ENCODE results near the gene TRIO. TPM values are rescaled to one million over a fixed set of nuclear protein-coding genes. Genes with fewer than 3 reads are reported as not detected.

The TRIO gene
- total and polyA plus RNA-seq, 2 donors (not counting 3 experiments of a cell fraction or from before 2014, with no cell fraction given), result 82.9 to 248 TPM

DNA sequence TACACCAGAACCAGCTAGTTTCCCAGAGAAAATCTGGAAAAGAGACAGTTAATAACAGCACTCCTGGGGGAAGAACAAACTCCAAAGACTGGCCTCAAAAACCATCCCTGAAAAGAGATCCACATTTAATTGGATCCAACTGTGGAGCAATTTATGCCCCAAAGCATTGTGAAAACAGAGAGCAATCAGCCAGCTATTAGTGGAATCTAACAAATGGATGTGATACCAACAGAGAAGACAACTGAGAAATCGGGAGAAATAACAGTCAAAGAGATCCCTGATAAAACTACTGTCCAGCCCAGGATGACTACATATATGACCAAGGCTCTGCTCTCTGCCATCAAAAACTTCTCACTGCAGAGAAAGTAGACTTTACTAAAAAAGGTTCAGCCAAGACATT, 40.5 kb upstream of the TRIO start:
- intact Hi-C loops (cut with micrococcal nuclease), result no loop called here
- ChIA-PET CTCF (interaction anchor here (1.2 to 1.3 kb wide), 3 partner anchors 11 to 249 kb away, joined by 4 to 7 read pairs (median 4); no protein-coding TSS in a partner anchor), POLR2A (no interaction called here)
- Histone ChIP-seq H3K27me3 (ENCODE audit: control insufficient read depth in 2 of 2, insufficient read depth in 2 of 2, low read length in 2 of 2) (no peaks in the 10 kb centered on the region), H3K36me3 (ENCODE audit: control insufficient read depth in 2 of 2, extremely low read depth in 1 of 2, insufficient read depth in 2 of 2, low read length in 2 of 2) (no peaks in the 10 kb centered on the region), H3K79me2 (ENCODE audit: control insufficient read depth, insufficient read depth, low read length) (no peaks in the 10 kb centered on the region), H3K4me3 (replicated peaks in 1 of 3; ENCODE audit: insufficient read depth in 1 of 3, low read depth in 1 of 3, low read length in 3 of 3) (no peak overlapping the region), H3K4me2 (ENCODE audit: insufficient read depth, low read length) (no peak overlapping the region), H2AFZ (ENCODE audit: low read depth, low read length) (no peak overlapping the region), H4K20me1 (replicated peaks; ENCODE audit: control insufficient read depth, extremely low read depth, insufficient read depth, low read length) (no peaks in the 10 kb centered on the region), H3K27ac (ENCODE audit: insufficient read depth, low read depth, low read length) (no peak overlapping the region), H3K9me1 (replicated peaks; ENCODE audit: control insufficient read depth, extremely low read depth, insufficient read depth, low read length) (no peaks in the 10 kb centered on the region), H3K4me1 (ENCODE audit: control insufficient read depth, extremely low read depth, insufficient read depth, low read length) (peaks cover 16% of the 10 kb centered on the region), H3K9ac (replicated peaks; ENCODE audit: extremely low read depth, insufficient read depth, low read length) (no peak overlapping the region), H3K9me3 (replicated peaks; ENCODE audit: control insufficient read depth, insufficient read depth, low read length) (no peaks in the 10 kb centered on the region)
- no peak for DNase-seq (ENCODE audit: low read depth, low spot score)
- FAIRE-seq, result no peak
- TF ChIP-seq POLR2AphosphoS5 (IDR thresholded peaks at IDR 0.05; ENCODE audit: insufficient read depth, low read depth, low read length) (no peak), MYC (IDR thresholded peaks at IDR 0.05; ENCODE audit: low read depth, low read length) (no peak), JUN (IDR thresholded peaks at IDR 0.05; ENCODE audit: borderline replicate concordance, insufficient read depth, insufficient read length, low read depth) (no peak), POLR2A (IDR thresholded peaks at IDR 0.05; ENCODE audit: low read depth, low read length) (no peak), FOS (IDR thresholded peaks at IDR 0.05; ENCODE audit: borderline replicate concordance, insufficient read depth, low read length) (no peak), GATA2 (IDR thresholded peaks at IDR 0.05; ENCODE audit: insufficient read depth, insufficient read length, low read depth, low read length) (no peak), EZH2 (IDR thresholded peaks at IDR 0.05; ENCODE audit: borderline replicate concordance, low read depth, low read length, severe bottlenecking) (no peak)
- TF ChIP-seq, protein P1, sequence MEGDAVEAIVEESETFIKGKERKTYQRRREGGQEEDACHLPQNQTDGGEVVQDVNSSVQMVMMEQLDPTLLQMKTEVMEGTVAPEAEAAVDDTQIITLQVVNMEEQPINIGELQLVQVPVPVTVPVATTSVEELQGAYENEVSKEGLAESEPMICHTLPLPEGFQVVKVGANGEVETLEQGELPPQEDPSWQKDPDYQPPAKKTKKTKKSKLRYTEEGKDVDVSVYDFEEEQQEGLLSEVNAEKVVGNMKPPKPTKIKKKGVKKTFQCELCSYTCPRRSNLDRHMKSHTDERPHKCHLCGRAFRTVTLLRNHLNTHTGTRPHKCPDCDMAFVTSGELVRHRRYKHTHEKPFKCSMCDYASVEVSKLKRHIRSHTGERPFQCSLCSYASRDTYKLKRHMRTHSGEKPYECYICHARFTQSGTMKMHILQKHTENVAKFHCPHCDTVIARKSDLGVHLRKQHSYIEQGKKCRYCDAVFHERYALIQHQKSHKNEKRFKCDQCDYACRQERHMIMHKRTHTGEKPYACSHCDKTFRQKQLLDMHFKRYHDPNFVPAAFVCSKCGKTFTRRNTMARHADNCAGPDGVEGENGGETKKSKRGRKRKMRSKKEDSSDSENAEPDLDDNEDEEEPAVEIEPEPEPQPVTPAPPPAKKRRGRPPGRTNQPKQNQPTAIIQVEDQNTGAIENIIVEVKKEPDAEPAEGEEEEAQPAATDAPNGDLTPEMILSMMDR (IDR thresholded peaks at IDR 0.05; ENCODE audit: extremely low read depth in 1 of 2, insufficient read depth in 1 of 2, low read depth in 1 of 2, low read length in 2 of 2), result no peak
- TF ChIP-seq, protein P2, sequence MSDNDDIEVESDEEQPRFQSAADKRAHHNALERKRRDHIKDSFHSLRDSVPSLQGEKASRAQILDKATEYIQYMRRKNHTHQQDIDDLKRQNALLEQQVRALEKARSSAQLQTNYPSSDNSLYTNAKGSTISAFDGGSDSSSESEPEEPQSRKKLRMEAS (IDR thresholded peaks at IDR 0.05; ENCODE audit: insufficient read depth, insufficient read length), result no peak
- no TSS peak for BruUV-seq (replicated peaks)
- dilution Hi-C loops (cut with MboI; ENCODE audit: extremely low pct_ligation_motif_present, low sequenced_read_pairs), result loop anchor here (25.0 kb wide), 1 partner anchor 115 kb away; no protein-coding TSS in a partner anchor
